ENCODE data around the gene EXD1.
A peak's percentile ranks its signal among the peaks of the same experiment; 100 is the strongest.
"Not testable (repeated sequence)": the region's sequence is repeated elsewhere in the genome, so short reads cannot be mapped to it uniquely, and the experiment has no call there.

The EXD1 gene, protein sequence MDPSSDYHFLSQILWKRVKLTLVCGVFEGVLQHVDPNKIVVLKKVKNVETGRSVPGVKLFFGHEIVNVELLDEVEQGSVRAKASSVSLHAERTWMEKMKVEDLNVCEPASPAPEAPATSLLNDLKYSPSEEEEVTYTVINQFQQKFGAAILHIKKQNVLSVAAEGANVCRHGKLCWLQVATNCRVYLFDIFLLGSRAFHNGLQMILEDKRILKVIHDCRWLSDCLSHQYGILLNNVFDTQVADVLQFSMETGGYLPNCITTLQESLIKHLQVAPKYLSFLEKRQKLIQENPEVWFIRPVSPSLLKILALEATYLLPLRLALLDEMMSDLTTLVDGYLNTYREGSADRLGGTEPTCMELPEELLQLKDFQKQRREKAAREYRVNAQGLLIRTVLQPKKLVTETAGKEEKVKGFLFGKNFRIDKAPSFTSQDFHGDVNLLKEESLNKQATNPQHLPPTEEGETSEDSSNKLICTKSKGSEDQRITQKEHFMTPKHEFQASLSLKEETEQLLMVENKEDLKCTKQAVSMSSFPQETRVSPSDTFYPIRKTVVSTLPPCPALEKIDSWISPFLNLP

GRCh38 chr15:41230650-41231421 is at the start of gene EXD1, which contains the start of gene CHP1:
Gene EXD1 (minus strand): TSS chr15:41230757. CDS start chr15:41226575, 4,182 bp downstream.
Gene CHP1 (plus strand): TSS chr15:41231268. CDS start chr15:41231383, 115 bp downstream.
- peak; percentile 96 for DNase-seq

DNA sequence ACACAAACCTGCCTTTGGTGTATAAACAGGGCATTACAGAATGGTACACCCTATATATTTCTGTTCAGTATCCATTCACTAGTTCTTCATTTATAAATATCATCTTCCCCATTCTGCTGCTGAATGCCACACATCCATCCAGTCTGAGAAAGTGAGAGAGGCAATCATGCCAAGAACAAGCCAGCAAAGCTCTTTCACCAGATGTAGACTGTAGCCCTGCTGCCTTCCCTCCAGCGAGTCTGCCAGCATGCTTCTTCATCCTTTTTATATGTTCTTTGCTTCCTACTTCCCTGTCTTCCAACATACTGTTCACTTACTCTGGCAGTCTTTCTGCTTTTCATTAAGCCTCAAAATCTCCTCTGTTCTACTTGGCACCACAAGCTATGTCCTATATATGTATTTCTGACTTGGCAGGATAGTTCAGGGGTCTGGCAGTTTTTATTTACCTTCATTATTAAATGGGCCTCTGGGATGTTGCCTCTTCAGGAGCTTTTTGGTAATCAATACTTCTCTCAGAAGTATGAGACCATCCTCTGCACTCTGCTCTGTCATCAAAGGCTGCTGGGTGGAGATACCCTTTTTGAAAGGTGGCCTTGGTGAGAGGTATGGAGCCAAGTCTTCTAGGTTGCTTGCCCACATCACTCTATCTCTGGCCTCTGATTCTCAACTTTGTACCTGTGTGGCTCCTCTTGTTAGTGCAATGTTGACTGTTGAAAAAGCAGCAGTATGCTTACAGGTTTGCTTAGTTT is 49.2 kb upstream of the EXD1 start:
- no peak for DNase-seq

- DNase-seq: no peak
These were observed 47.8 kb upstream of the EXD1 start for GRCh38 chr15:41278319-41278718.

GRCh38 chr15:41276831-41277230 is 46.3 kb upstream of the EXD1 start:
- no peak for DNase-seq

DNA sequence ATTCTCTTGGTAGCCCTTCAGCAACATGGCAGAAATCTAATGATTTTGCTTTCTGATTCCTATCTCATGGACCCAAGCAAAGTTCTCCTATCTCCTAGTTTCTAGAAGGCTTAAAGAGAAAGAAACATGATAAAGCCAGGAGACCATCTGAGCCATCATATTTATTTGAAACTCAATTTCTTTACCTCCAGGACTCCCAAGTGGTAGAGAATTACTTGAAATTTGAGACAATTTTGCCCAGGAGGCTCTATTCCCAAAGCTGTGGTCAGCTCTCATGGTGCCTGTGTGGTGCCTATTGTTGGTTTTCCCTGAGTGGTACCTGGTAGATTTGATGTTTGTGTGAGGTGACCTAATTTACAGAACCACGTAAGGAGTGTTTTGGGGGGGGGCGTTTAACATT is 39.3 kb upstream of the EXD1 start:
- DNase-seq: no peak

- DNase-seq: no peak
These were observed 33.4 kb upstream of the EXD1 start for GRCh38 chr15:41263891-41264351.

- DNase-seq: no peak
These were observed 32.0 kb upstream of the EXD1 start for GRCh38 chr15:41262571-41262970.

- not testable (repeated sequence) for DNase-seq
These were observed 30.4 kb upstream of the EXD1 start for GRCh38 chr15:41260924-41261323.

DNA sequence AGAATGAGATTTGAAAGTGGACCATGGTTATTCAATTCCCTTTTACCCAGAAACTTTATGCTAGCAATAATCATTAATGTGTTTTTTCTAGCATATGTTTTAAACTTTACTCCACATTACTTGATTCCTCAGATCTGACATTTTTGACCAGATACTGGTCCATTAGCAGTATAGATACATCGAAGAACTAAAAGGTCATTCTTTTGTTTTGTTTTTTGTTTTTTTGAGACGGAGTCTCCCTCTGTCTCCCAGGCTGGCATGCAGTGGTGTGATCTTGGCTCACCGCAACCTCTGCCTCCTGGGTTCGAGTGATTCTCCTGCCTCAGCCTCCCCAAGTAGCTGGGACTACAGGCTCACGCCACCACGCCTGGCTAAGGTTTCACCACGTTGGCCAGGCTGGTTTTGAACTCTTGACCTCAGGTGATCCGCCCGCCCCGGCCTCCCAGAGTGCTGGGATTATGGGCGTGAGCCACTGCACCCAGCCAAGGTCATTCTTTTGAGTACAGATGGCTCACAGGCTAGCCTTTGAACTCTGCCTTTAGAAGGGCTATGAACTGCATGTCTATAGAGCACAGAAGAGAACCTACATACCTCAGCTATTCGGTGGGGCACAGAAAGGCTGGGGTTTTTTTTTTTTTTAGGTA is 29.1 kb upstream of the EXD1 start:
- no peak for DNase-seq

GRCh38 chr15:41258750-41259471 is 28.4 kb upstream of the EXD1 start:
- no peak for DNase-seq

- no peak for DNase-seq
These were observed 26.1 kb upstream of the EXD1 start for GRCh38 chr15:41256577-41257038.

DNA sequence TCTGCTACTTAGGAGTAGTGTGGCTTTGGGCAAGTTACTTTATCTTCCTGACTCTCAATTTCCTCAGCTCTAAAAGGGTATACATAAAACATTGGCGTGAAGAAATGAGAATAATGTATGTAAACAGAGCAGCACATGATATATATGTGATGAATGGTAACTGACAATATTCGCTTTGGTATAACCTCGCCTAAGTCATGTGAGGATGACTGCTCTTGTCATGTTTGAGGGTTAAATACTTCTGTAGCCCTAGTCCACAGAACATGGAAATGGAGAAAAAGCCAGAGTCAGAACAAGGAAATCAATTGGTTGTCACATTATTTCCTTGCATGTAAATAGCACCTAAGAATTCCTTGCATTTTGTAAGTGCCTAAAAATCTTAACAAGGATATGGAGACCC is 25.5 kb upstream of the EXD1 start:
- DNase-seq: no peak

DNA sequence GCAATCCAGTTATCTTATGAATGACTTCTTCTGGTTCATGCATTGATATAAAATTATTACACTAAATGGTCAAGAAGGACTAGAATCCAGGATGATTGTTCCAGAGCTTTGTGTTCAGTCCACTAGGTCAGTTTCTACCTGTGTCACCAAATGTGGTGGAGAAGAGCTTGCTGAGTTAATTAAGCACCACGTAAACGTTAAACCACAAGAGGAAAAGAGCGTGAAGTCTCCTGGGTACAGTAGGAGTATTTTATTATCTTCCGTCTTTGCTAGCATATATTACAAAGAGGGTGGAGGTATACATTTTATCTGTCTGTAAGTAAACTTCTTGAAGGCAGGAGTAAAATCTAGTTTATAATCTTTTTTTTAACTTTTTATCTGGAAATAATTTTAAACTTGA is 24.0 kb upstream of the EXD1 start:
- DNase-seq: no peak

DNA sequence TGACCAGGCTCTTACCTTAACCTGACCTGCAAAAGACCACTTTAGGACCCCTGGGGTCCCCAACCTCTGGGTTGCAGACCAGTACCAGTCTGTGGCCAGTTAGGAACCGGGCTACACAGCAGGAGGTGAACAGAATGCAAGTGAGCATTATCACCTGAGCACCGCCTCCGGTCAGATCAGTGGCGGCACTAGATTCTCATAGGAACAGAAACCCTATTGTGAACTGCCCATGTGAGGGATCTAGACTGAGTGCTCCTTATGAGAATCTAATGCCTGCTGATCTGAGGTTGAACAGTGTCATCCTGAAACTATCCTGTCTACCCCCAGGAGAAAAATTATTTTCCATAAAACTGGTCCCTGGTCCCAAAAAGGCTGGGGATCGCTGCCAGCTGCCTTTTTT is 20.9 kb upstream of the EXD1 start:
- DNase-seq: no peak

- DNase-seq: not testable (repeated sequence)
These were observed 20.2 kb upstream of the EXD1 start for GRCh38 chr15:41250745-41251144.

DNA sequence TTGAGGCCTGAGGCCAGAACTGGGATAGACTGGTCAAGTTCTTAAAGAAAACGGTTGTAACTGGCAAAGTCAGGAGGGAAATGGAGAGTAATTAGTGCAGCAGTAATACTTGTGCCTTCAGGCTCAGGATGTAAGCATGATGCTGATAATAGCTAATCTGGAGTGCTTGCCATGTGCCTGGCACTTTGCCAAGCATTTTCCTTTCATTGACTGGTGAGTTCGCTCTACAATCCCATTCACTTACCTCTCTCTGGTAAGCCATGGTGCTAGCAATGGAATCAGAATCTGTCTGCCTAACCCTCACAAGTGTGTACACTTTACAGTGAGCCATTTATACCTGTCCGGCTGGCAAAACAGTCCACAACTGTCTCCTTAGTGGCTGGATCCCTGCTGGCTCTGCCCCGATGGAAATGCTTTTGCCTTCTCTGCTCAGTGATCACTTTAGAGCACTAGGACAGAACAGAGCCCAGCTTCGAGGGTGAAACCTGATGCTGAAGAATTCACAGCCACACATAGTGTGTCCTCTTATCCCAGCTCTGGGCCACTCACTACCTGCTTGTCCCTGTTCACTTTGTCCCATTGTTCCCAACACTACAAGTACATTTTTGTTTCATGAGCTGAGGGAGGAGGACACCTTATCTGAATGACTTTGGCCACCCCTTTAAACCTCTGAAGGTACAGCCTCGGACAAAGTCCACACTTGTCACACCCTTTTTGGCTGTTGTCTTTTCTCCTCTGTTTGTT is 10.8 kb upstream of the EXD1 start:
- DNase-seq: no peak

DNA sequence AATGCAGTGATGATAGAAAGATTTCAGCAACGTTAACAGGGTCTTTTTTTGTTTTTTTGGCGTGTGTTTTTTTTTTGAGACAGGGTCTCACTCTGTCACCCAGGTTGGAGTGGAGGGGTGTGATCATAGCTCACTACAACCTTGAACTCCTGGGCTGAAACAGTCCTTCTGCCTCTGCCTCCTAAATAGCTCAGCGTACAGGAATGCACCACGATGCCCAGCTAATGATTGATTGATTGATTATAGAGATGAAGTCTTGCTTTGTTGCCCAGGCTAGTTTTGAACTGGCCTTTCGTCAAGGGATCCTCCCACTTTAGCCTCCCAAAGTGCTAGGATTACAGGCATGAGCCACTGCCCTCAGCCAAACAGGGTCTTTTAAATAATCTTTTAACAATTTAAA is 7.5 kb upstream of the EXD1 start:
- no peak for DNase-seq

- no peak for DNase-seq
These were observed 5.4 kb upstream of the EXD1 start for GRCh38 chr15:41235929-41236328.

DNA sequence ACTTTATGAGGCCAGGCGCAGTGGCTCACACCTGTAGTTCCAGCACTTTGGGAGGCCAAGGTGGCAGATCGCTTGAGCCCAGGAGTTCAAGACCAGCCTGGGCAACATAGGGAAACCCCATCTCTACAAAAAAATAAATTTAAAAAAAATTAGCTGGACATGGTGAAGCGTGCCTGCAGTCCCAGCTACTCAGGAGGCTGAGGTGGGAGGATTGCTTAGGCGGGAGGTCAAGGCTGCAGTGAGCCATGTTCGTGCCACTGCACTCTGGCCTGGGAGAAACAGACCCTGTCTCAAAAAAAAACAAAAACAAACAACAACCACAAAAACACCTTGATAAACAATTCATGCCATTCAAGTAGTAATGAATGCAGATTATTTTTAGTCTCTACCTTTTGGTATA is 4.7 kb upstream of the EXD1 start:
- not testable (repeated sequence) for DNase-seq

GRCh38 chr15:41233367-41233771 is 2.8 kb upstream of the EXD1 start:
- DNase-seq: no peak

All from CD4-positive, alpha-beta T cell treated with Interleukin-10 for 1 hour (primary cell).